Breast epithelium (tissue), 3 donors: Measurements from ENCODE around the gene PIF1.

Experiments used
- CTCF ChIP-seq, 3 donors: fragments of 450-650 bp; IDR thresholded peaks; one replicate each; pipeline ENCODE4 v1.5.1; 2016 to 2017; ENCODE audit warnings: antibody characterized with exemption in 3 of 3, mild to moderate bottlenecking in 3 of 3, moderate library complexity in 3 of 3
- POLR2A ChIP-seq: fragments of 450-650 bp; IDR thresholded peaks from one replicate; pipeline ENCODE4 v1.6.1; 2016; ENCODE audit warnings: antibody characterized with exemption, mild to moderate bottlenecking, moderate library complexity

- TF ChIP-seq CTCF (IDR thresholded peaks at IDR 0.05) (no peak), POLR2A (no peak)
Measured at GRCh38 chr15:64856429-64857145, 31.1 kb upstream of the PIF1 start.
